Esophagus muscularis mucosa (tissue), 4 donors: ENCODE results near the gene GHRL. TPM values are rescaled to one million over a fixed set of nuclear protein-coding genes. Genes with fewer than 3 reads are reported as not detected.

Experiments used
- DNase-seq: peaks from one replicate; pipeline ENCODE4 v3.0.0-alpha.2; 2017; ENCODE audit errors: extremely low spot score
- H3K27ac ChIP-seq, 4 donors: fragments of 200-600 bp; sonication (generic); replicated peaks in 1 of 4; 1 replicate in 3 of 4; 2 replicates in 1 of 4; pipeline ENCODE4 v1.5.1; 2016 to 2019; ENCODE audit warnings: mild to moderate bottlenecking in 1 of 4
- H3K27me3 ChIP-seq, 4 donors: fragments of 200-600 bp; sonication (generic); one replicate each; pipeline versions ENCODE4 v1.5.1 to v1.6.0; 2016 to 2019
- H3K36me3 ChIP-seq, 4 donors: fragments of 200-600 bp; sonication (generic); one replicate each; pipeline ENCODE4 v1.5.1; 2016 to 2019
- H3K4me1 ChIP-seq, 4 donors: fragments of 200-600 bp; sonication (generic); one replicate each; pipeline ENCODE4 v1.5.1; 2016 to 2019
- H3K4me3 ChIP-seq, 4 donors: fragments of 200-600 bp; sonication (generic); 1 replicate in 2 of 4; 2 replicates in 2 of 4; pipeline ENCODE4 v1.5.1; 2016 to 2019; ENCODE audit warnings: mild to moderate bottlenecking in 4 of 4, moderate library complexity in 1 of 4
- H3K9me3 ChIP-seq, 4 donors: fragments of 200-600 bp; sonication (generic); 1 replicate in 3 of 4; 2 replicates in 1 of 4; pipeline ENCODE4 v1.5.1; 2016 to 2019
- CTCF ChIP-seq, 3 experiments: fragments of 200-600 bp in 2 of 3; fragments of 450-650 bp in 1 of 3; sonication (generic) in 2 of 3; IDR thresholded peaks; one replicate each; pipeline ENCODE4 v1.5.1; 2017 to 2019; ENCODE audit warnings: antibody characterized with exemption in 3 of 3, mild to moderate bottlenecking in 2 of 3, moderate library complexity in 1 of 3
- EP300 ChIP-seq: sonication (generic); formaldehyde crosslinking; IDR thresholded peaks from one replicate; pipeline ENCODE4 v1.6.1; 2017; ENCODE audit warnings: antibody characterized with exemption
- POLR2A ChIP-seq: fragments of 450-650 bp; IDR thresholded peaks from one replicate; pipeline ENCODE4 v1.6.1; 2017; ENCODE audit warnings: antibody characterized with exemption, moderate library complexity, mild to moderate bottlenecking, low read depth
- POLR2AphosphoS5 ChIP-seq, 2 donors: sonication (generic); formaldehyde crosslinking; IDR thresholded peaks; one replicate each; pipeline ENCODE4 v1.6.1; 2017; ENCODE audit warnings: antibody characterized with exemption in 2 of 2
- WGBS: methylation state at CpG from one replicate; pipeline ENCODE4 v1.1.5; 2018; 5-methylcytosine and 5-hydroxymethylcytosine counted together
- intact Hi-C: fragments of 100-400 bp; cut with DNase I; formaldehyde crosslinking; loops from one replicate; pipeline ENCODE4 v1.15.1; 2023
- total RNA-seq, 4 donors: library from RNA; depleted of rRNA; stranded (reverse); fragments of >200 nt; gene quantifications; one replicate each; pipeline versions ENCODE4 v1.1.0 to v1.2.1, GENCODE V29; 2016

The GHRL gene
- total RNA-seq, 4 donors from 2014 or later: 0.40 TPM; not detected in 3

- TF ChIP-seq EP300 (no peak), POLR2A (no peak), POLR2AphosphoS5 (IDR thresholded peaks at IDR 0.05) (no peak), CTCF (IDR thresholded peaks at IDR 0.05) (no peak)
- H3K27ac ChIP-seq: no peak overlapping the region
- 74% methylated on average over 11 of the region's 12 CpGs for WGBS
Observed at GRCh38 chr3:10338591-10339353, 46.0 kb upstream of the GHRL start.

GRCh38 chr3:10338164-10338470 lies 45.4 kb upstream of the GHRL start:
- intact Hi-C loops: no loop called here
- WGBS: 78% methylated on average over 9 of the region's 16 CpGs

More at GRCh38 chr3:10338591-10339353, 46.0 kb upstream of the GHRL start:
- no peak for DNase-seq
- Histone ChIP-seq H3K4me3 (no peak overlapping the region), H3K9me3 (no peaks in the 10 kb centered on the region), H3K4me1 (peaks cover 0 to 1% (median 0%) of the 10 kb centered on the region in 4 donors), H3K27me3 (peaks cover 0 to 34% (median 0%) of the 10 kb centered on the region in 4 donors), H3K36me3 (no peaks in the 10 kb centered on the region)
- intact Hi-C loops: no loop called here

GRCh38 chr3:10337323-10338163 lies 44.8 kb upstream of the GHRL start:
- Histone ChIP-seq H3K4me3 (no peak overlapping the region), H3K36me3 (no peaks in the 10 kb centered on the region), H3K4me1 (no peaks in the 10 kb centered on the region), H3K9me3 (no peaks in the 10 kb centered on the region), H3K27me3 (peaks cover 0 to 26% (median 0%) of the 10 kb centered on the region in 4 donors), H3K27ac (no peak overlapping the region)
- no peak for DNase-seq
- intact Hi-C loops: no loop called here
- TF ChIP-seq POLR2AphosphoS5 (IDR thresholded peaks at IDR 0.05): no peak
- TF ChIP-seq POLR2A: no peak
- TF ChIP-seq CTCF (IDR thresholded peaks at IDR 0.05): no peak
- TF ChIP-seq EP300: no peak
- 74% methylated on average over 13 of the region's 20 CpGs for WGBS

More at GRCh38 chr3:10338164-10338470, 45.4 kb upstream of the GHRL start:
- Histone ChIP-seq H3K4me1 (no peaks in the 10 kb centered on the region), H3K9me3 (no peaks in the 10 kb centered on the region), H3K4me3 (no peak overlapping the region), H3K27ac (no peak overlapping the region), H3K27me3 (peaks cover 0 to 29% (median 0%) of the 10 kb centered on the region in 4 donors), H3K36me3 (no peaks in the 10 kb centered on the region)
- no peak for DNase-seq
- TF ChIP-seq CTCF (IDR thresholded peaks at IDR 0.05): no peak
- TF ChIP-seq POLR2A: no peak
- no peak for TF ChIP-seq POLR2AphosphoS5 (IDR thresholded peaks at IDR 0.05)

GRCh38 chr3:10336761-10337160 lies 44.0 kb upstream of the GHRL start:
- intact Hi-C loops: no loop called here
- Histone ChIP-seq H3K27ac (no peak overlapping the region), H3K36me3 (no peaks in the 10 kb centered on the region), H3K9me3 (no peaks in the 10 kb centered on the region), H3K4me1 (no peaks in the 10 kb centered on the region), H3K27me3 (peaks cover 0 to 28% (median 0%) of the 10 kb centered on the region in 4 donors), H3K4me3 (no peak overlapping the region)
- TF ChIP-seq POLR2AphosphoS5 (IDR thresholded peaks at IDR 0.05) (no peak), CTCF (IDR thresholded peaks at IDR 0.05) (no peak), EP300 (no peak), POLR2A (no peak)
- WGBS: 66% methylated on average over 11 of the region's 11 CpGs
- DNase-seq: no peak
